NCI-H2081 (cell line): ENCODE data around the gene SMIM1.
A peak's percentile ranks its signal among the peaks of the same experiment; 100 is the strongest.

Source experiments
- DNase-seq, 2 experiments: peaks; one replicate each; lab custom pipeline; 2025; lab: John Stamatoyannopoulos, UW

SMIM1 gene, protein sequence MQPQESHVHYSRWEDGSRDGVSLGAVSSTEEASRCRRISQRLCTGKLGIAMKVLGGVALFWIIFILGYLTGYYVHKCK

DNA sequence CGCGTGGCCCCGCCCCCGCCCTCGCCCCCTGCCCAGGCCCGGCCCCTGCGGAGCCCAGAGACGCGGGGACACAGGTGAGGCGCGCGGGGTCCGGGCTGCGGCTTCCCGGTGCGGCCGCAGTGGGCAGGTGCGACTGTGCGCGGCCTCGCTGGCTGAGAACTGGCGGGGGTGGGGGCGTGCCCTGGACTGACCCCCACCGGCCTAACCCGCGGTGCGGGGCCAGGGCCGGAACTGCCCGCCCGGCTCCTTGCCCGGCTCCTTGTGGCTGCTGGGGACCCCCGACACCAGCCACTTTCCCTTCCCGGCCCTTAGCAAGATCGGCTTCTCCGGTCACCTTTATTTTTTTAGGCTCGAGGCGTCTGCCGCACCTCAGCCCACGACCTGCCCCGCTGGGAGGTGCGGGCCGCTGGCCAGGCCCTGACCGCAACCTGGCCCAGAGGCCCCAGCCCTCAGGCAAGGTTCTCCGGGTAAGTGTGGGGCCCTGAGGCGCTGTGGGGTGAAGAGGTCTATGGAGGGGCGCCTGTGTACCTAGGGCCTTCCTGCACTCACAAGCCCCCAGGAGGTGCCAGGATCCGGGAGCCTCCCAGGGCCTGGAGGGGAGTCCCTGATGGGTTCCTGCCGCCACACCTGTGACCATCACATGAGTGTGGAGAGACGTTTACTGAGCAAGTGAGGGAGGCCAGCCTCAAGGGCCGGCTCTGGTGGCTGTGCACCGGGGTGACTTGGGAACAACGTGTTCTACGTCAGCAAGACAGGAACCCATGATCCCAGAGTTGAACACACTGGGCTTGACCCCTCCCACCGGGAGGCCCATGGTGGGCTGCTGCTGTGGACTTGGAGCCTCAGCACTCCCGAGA, at the start of gene SMIM1:
Gene SMIM1 (plus strand): TSS at position 35 of the 857 bp plus-strand sequence. CDS start 2,625 bp downstream, outside the sequence.
- DNase-seq: no peak

GRCh38 chr1:3722846-3723245, 49.7 kb upstream of the SMIM1 start:
- DNase-seq: no peak

DNA sequence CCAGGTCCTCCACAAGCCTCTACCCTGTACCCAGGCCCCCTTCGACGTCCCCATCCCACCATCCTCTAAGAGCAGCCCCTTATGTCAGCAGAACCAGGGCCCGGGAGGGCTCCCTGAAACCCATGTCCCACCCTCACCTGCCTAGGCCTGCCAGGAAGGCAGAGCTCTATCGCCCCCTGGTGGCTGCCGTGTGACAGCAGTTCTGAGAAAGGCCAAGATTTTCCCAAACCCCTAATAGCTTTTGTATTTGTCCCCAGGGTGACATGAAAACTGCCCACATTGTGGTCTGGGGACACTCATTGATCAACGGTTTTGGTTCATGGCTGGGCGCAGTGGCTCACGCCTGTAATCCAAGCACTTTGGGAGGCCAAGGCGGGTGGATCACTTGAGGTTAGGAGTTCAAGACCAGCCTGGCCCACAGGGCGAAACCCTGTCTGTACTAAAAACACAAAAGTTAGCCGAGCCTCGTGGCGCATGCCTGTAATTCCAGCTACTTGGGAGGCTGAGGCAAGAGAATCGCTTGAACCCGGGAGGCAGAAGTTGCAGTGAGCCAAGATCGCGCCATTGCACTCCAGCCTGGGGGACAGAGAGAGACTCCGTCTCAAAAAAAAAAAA, 48.0 kb upstream of the SMIM1 start:
- peak; percentile 45 to 54 for DNase-seq

- DNase-seq: no peak
Measured at GRCh38 chr1:3725366-3725765, 47.2 kb upstream of the SMIM1 start.

GRCh38 chr1:3727042-3727824, 45.3 kb upstream of the SMIM1 start:
- no peak for DNase-seq

DNA sequence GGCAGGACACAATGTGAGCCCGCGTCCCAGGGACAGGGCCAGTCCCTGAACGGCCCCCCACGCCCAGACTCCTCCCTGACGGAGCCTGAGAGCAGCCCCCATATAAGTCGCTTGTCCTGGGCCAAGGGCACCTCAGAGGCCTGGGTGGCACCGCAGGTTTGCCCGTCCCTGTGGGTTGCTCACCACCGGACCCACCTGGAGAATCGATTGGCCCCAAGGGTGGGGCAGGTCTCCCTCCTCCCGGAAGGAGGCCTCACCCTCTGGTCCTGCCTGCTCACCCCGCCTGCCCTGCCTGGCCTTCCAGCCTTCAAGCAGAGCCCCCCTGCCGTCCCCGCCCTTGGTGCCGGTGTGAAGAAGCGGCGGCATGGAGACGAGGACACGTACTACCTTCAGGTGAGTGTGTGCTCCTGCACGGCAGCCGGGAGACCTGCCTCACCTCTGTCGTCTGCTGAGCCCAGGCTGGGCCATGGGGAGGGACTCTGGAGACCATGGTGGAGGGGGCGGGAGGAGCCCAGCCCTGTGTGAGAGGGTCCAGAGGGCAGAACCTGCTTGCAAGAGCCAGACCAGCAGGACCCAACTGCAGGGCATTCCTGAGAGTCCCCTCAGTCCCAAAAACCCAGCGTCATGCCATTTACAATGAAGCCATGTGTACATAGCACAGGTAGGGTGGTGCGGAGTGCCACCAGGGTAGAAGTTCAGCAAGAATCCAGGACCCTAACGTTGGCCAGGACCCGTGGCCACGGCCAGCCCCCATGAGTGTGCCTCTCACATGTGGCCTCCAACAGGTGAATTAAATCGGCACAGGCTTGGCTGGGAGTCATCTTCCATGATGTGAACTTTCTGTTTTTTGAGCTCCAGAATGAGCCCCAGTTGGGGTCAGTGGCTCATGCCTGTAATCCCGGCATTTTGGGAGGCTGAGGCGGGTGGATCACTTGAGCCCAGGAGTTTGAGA, 44.4 kb upstream of the SMIM1 start:
- DNase-seq: no peak

DNA sequence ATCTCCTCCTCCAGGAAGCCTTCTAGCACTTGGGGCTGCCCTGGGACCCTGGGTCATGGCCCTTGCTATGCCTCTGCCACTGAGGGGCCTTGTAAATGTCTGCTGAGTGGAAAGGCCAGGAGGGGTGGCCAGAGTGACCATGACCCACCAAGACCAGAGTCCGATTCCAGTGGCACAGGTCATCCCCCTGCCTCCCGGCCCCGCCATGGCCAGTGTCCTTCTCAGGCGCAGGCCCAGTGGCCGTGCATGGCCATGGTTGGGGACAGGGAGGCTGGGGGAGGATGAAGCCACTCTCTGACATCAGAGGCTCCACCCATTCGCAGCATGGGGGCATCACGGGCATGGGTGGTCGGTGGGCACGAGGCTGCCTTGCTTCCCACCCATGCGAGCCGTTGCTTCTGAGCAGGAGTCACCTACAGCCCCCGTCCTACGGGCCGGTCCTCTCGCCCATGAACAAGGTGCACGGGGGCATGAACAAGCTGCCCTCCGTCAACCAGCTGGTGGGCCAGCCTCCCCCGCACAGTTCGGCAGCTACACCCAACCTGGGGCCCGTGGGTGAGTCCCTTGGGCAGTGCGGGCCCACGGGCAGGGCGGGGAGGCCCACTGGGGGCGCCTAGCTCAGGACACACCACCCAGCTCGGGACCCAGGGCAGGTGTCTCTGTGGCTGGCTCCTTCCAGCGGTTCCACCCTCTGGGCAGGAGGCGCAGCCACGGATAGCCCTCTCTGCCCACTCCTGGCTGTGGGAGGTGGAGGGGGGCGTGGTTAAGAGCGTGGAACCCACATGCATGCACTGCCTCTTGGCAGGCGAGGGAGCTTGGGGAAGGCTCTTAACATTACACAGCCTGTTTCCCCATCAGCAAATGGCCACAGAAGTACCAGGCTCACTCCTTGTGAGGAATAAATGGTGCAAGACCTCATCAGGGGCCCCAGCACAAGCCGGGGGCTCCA, 42.7 kb upstream of the SMIM1 start:
- no peak for DNase-seq

GRCh38 chr1:3730543-3731247, 41.9 kb upstream of the SMIM1 start:
- no peak for DNase-seq

DNA sequence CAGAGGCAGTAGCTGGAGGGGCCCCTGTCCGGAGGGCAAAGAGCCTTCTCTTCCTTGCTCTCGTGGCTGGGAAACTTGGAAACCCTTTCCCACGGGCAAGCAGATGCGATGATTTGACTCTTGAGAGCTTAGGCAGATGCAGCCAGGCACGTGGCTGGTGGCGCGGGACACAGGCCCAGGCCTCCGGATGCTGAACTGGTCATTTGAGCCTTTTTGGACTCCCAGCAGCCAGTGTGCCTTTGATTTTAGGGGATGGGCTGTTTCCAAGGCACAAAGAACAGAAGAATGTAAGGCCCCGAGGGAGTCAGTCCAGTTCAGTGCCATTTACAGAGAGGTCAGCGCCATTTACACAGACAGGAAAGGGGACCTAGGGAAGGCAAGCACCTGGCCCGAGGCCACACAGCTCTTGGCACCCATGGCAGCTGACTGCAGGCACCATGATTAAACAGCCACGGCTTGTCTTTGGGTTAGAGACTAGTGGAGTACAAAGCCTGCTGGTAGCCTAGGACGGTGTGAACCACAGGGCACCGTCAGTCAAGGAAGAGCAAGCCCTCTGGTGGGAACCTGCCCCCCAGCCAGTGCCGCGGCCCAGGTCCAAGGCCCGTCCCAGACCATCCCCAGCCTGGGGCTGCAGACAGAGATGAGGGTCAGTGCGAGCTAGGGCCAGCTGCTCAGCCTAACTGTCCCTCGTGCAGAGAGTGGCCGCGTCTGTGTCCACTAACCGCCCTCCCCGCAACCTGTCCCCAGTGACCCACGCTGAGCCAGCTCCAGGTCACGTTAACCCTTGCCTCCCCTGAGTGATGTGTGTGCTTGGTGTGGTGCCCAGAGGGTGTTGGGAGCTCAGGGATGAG, 40.7 kb upstream of the SMIM1 start:
- no peak for DNase-seq

DNA sequence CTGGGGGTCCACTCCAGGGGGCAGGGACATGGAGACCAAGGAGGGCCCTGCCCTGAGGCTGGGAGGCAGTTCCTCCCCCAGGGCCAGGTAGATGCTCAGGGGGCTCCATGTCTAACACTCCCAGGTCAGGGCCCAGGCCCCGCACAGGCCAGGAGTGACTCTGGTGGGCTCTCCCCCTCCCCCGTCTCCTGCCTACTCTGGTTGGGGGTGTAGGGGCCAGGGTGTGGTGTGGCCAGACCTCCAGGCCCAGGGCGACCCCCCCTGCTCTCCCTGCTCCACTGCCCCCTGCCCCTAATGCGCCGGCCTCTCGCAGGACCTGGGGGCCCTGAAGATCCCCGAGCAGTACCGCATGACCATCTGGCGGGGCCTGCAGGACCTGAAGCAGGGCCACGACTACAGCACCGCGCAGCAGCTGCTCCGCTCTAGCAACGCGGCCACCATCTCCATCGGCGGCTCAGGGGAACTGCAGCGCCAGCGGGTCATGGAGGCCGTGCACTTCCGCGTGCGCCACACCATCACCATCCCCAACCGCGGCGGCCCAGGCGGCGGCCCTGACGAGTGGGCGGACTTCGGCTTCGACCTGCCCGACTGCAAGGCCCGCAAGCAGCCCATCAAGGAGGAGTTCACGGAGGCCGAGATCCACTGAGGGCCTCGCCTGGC, 40.0 kb upstream of the SMIM1 start:
- DNase-seq: no peak

- no peak for DNase-seq
Measured at GRCh38 chr1:3733094-3733882, 39.3 kb upstream of the SMIM1 start.

GRCh38 chr1:3733883-3734589, 38.5 kb upstream of the SMIM1 start:
- no peak for DNase-seq

- no peak for DNase-seq
Measured at GRCh38 chr1:3734602-3735001, 37.9 kb upstream of the SMIM1 start.

DNA sequence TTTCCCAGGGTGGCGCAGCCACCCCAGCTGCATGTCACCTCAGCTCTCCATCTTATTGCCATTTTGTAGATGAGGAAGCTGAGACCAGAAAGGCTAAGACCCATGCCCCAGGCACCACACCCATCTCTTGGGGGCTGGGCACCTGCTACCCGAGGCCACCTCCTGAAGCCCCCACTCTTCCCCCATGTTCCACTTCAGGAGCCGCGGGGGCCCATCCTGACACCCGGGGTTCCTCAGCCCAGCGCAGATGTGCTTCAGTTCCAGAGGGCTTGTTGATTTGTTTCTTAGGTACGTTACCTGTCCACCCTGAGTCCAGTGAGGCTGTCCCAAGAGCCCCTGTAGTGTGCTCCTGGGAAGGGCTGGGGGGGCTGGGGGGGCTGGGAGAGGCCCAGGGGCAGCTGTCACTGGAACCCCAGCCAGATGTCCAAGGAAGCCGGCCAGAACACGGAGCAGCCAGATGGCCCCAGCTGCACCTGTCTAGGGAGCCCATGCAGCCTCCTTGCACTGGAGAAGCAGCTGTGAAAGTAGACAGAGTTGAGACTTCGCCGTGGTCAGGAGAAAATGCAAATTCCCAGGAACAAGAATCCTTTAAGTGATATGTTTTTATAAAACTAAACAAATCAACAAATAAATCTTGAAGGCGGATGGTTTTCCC, 37.4 kb upstream of the SMIM1 start:
- no peak for DNase-seq

- no peak for DNase-seq
Measured at GRCh38 chr1:3735688-3736087, 36.9 kb upstream of the SMIM1 start.

DNA sequence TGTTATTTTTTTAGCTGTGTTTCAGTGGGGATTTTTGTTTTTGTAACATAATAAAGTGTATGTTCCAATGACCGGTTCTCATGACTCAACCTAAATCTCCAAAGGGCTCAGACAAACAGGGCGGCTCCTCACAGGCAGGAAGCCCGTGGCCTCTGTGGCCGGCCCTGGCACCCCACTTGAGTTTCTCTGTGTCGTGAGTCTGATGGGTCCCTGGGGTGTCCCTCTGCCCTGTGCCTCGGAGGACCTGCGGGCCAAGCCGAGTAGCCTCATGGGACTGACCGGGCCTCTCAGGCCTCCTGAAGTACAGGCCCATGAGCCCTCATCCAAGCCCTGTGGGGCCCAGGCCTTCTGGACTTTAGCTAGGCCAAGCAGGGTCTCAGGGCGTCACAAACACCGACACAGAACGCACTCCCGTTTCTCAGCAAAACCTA, 36.4 kb upstream of the SMIM1 start:
- DNase-seq: no peak
